Astrocyte (in vitro differentiated cells and primary cell): ENCODE data around the gene ARMC9. TPM values are rescaled to one million over a fixed set of nuclear protein-coding genes. Genes with fewer than 3 reads are reported as not detected.

Source experiments
- DNase-seq: peaks from one replicate; pipeline ENCODE4 v3.0.0-alpha.2; 2010; ENCODE audit warnings: low read depth
- FAIRE-seq: peaks from 2 replicates; lab custom pipeline; 2011; peaks lifted over from hg19 to GRCh38; lab: Jason Lieb, UNC
- H2AFZ ChIP-seq: 2 replicates; pipeline ENCODE4 v1.6.0; 2012; ENCODE audit warnings: low read depth, low read length, inconsistent platforms
- H3K27ac ChIP-seq: 2 replicates; pipeline ENCODE4 v1.5.1; 2011; ENCODE audit warnings: low read depth, low read length, inconsistent platforms
- H3K27me3 ChIP-seq: 2 replicates; pipeline ENCODE4 v1.6.0; 2011; ENCODE audit warnings: low read length, inconsistent platforms; ENCODE audit not compliant: insufficient read depth
- H3K36me3 ChIP-seq: 2 replicates; pipeline ENCODE4 v1.5.1; 2011; ENCODE audit warnings: low read length, inconsistent platforms; ENCODE audit not compliant: insufficient read depth
- H3K4me1 ChIP-seq: 2 replicates; pipeline ENCODE4 v1.5.1; 2011; ENCODE audit warnings: low read length, inconsistent platforms; ENCODE audit not compliant: insufficient read depth
- H3K4me2 ChIP-seq: 2 replicates; pipeline ENCODE4 v1.6.0; 2012; ENCODE audit warnings: low read length, inconsistent platforms
- H3K4me3 ChIP-seq: 2 replicates; pipeline ENCODE4 v1.5.1; 2011; ENCODE audit warnings: low read depth, mild to moderate bottlenecking, low read length, inconsistent platforms; ENCODE audit not compliant: insufficient read depth
- H3K79me2 ChIP-seq: 2 replicates; pipeline ENCODE4 v1.6.0; 2012; ENCODE audit warnings: mild to moderate bottlenecking, low read length, inconsistent platforms; ENCODE audit not compliant: insufficient read depth
- H3K9ac ChIP-seq: 2 replicates; pipeline ENCODE4 v1.6.0; 2012; ENCODE audit warnings: mild to moderate bottlenecking, low read length, inconsistent platforms
- H3K9me3 ChIP-seq: 2 replicates; pipeline ENCODE4 v1.5.1; 2012; ENCODE audit warnings: low read depth, mild to moderate bottlenecking, low read length, inconsistent platforms; ENCODE audit not compliant: insufficient read depth
- H4K20me1 ChIP-seq: 2 replicates; pipeline ENCODE4 v1.6.0; 2012; ENCODE audit warnings: low read length, inconsistent platforms; ENCODE audit not compliant: insufficient read depth
- H3K27ac Mint-ChIP-seq: one replicate; pipeline ENCODE4 v1.8.0; 2021; ENCODE audit warnings: mild to moderate bottlenecking, mixed read lengths; ENCODE audit not compliant: unreplicated experiment
- H3K27me3 Mint-ChIP-seq: one replicate; pipeline ENCODE4 v1.8.0; 2021; ENCODE audit warnings: low read depth, mixed read lengths; ENCODE audit not compliant: unreplicated experiment
- H3K36me3 Mint-ChIP-seq: one replicate; pipeline ENCODE4 v1.8.0; 2021; ENCODE audit warnings: low read depth, mixed read lengths; ENCODE audit not compliant: unreplicated experiment
- H3K4me1 Mint-ChIP-seq: one replicate; pipeline ENCODE4 v1.8.0; 2021; ENCODE audit warnings: low read depth, mixed read lengths; ENCODE audit not compliant: unreplicated experiment
- H3K4me3 Mint-ChIP-seq: one replicate; pipeline ENCODE4 v1.8.0; 2021; ENCODE audit warnings: mild to moderate bottlenecking, moderate library complexity, mixed read lengths; ENCODE audit not compliant: unreplicated experiment
- H3K9me3 Mint-ChIP-seq: one replicate; pipeline ENCODE4 v1.8.0; 2021; ENCODE audit warnings: mild to moderate bottlenecking, mixed read lengths; ENCODE audit not compliant: unreplicated experiment
- EZH2 ChIP-seq: IDR thresholded peaks from 2 replicates; pipeline ENCODE4 v1.6.1; 2012; ENCODE audit warnings: mild to moderate bottlenecking, low read length, inconsistent platforms; ENCODE audit not compliant: insufficient read depth
- total RNA-seq: library from RNA; stranded (reverse); gene quantifications from 2 replicates; pipeline ENCODE4 v1.2.1, GENCODE V29; 2021
- TF ChIP-seq, protein P1 (sequence below): IDR thresholded peaks from 2 replicates; pipeline ENCODE4 v1.5.1; 2011; ENCODE audit warnings: low read depth, mild to moderate bottlenecking, inconsistent platforms, low read length, moderate library complexity; ENCODE audit not compliant: insufficient read depth

Gene ARMC9
- total RNA-seq, 1 donor from 2014 or later, result 52.4 TPM

DNA sequence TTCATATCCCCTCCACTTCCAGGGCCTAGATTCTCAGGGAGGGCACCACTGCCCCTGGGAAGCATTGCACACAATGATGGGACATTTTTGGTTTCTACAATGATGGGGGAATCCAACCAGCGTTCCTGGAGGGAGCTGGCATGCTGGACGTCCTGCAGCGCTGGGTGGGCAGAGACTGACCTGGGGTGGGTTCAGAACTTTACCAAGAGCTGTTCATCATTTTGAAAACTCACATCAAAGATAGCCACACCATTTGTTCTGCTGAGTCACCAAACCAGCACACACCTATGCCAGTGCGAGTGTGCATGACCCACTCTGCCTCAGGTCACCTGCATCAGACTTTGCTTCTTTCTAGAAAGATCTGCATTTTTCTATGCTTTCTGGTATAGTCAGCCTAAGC, 14.1 kb upstream of the ARMC9 start:
- Mint-ChIP-seq H3K27me3 (peaks cover 8% of the 10 kb centered on the region), H3K9me3 (peaks cover 4% of the 10 kb centered on the region), H3K36me3 (no peaks in the 10 kb centered on the region), H3K4me3 (no peak overlapping the region), H3K4me1 (peaks cover 9% of the 10 kb centered on the region), H3K27ac (no peak overlapping the region)
- H3K36me3 ChIP-seq, result no peaks in the 10 kb centered on the region
- H2AFZ ChIP-seq, result no peak overlapping the region
- no peaks in the 10 kb centered on the region for H3K9me3 ChIP-seq
- H3K9ac ChIP-seq, result no peak overlapping the region
- H3K4me3 ChIP-seq, result no peak overlapping the region
- H3K4me1 ChIP-seq, result peaks cover 14% of the 10 kb centered on the region
- H4K20me1 ChIP-seq, result no peaks in the 10 kb centered on the region
- DNase-seq (no peak), FAIRE-seq (no peak)
- H3K27ac ChIP-seq, result no peak overlapping the region
- no peaks in the 10 kb centered on the region for H3K79me2 ChIP-seq
- no peaks in the 10 kb centered on the region for H3K27me3 ChIP-seq
- no peak for TF ChIP-seq EZH2
- TF ChIP-seq, protein P1, sequence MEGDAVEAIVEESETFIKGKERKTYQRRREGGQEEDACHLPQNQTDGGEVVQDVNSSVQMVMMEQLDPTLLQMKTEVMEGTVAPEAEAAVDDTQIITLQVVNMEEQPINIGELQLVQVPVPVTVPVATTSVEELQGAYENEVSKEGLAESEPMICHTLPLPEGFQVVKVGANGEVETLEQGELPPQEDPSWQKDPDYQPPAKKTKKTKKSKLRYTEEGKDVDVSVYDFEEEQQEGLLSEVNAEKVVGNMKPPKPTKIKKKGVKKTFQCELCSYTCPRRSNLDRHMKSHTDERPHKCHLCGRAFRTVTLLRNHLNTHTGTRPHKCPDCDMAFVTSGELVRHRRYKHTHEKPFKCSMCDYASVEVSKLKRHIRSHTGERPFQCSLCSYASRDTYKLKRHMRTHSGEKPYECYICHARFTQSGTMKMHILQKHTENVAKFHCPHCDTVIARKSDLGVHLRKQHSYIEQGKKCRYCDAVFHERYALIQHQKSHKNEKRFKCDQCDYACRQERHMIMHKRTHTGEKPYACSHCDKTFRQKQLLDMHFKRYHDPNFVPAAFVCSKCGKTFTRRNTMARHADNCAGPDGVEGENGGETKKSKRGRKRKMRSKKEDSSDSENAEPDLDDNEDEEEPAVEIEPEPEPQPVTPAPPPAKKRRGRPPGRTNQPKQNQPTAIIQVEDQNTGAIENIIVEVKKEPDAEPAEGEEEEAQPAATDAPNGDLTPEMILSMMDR, result no peak
- no peak overlapping the region for H3K4me2 ChIP-seq

DNA sequence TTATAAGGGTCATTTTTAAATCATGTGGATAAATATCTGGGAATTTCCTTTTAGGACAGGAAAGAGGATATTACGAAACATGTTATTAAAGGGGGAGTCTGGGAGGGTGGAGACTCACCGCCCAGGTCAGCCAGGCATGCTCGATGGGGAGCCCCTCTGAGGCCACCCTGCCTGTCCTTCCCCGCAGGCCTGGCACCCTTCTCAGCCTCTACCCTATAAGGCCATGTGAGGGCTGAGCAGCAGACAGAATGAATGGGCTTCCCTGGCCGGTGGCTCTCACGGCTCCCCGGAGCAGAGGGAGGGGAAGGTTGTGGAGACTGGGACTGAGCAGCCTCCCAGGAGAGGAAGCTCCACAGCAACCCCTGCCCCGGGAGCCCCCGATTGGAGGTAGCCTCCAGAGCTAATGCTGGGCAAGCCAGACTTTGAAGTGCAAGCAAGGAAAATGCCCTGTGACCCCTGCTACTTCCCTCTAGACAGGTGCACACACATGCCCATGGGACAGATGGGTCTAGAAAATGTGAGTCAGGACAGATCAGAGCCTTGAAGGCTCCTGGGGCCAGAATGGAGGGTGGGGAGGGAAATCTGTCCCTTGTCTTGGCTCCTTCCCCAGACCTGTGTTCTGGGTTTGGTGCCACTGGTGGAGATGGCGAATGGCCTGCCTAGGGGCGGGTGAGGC, 13.2 kb upstream of the ARMC9 start:
- Mint-ChIP-seq H3K36me3 (no peaks in the 10 kb centered on the region), H3K27ac (no peak overlapping the region), H3K4me1 (peaks cover 5% of the 10 kb centered on the region), H3K27me3 (peaks cover 12% of the 10 kb centered on the region), H3K9me3 (peaks cover 4% of the 10 kb centered on the region), H3K4me3 (no peak overlapping the region)
- H3K27ac ChIP-seq, result no peak overlapping the region
- no peaks in the 10 kb centered on the region for H4K20me1 ChIP-seq
- H3K4me3 ChIP-seq, result no peak overlapping the region
- H3K4me2 ChIP-seq, result no peak overlapping the region
- TF ChIP-seq, protein P1, result no peak
- TF ChIP-seq EZH2, result no peak
- DNase-seq (no peak), FAIRE-seq (no peak)
- H3K27me3 ChIP-seq, result no peaks in the 10 kb centered on the region
- no peak overlapping the region for H2AFZ ChIP-seq
- peaks cover 10% of the 10 kb centered on the region for H3K4me1 ChIP-seq
- H3K9me3 ChIP-seq, result no peaks in the 10 kb centered on the region
- no peaks in the 10 kb centered on the region for H3K36me3 ChIP-seq
- H3K9ac ChIP-seq, result no peak overlapping the region
- no peaks in the 10 kb centered on the region for H3K79me2 ChIP-seq

DNA sequence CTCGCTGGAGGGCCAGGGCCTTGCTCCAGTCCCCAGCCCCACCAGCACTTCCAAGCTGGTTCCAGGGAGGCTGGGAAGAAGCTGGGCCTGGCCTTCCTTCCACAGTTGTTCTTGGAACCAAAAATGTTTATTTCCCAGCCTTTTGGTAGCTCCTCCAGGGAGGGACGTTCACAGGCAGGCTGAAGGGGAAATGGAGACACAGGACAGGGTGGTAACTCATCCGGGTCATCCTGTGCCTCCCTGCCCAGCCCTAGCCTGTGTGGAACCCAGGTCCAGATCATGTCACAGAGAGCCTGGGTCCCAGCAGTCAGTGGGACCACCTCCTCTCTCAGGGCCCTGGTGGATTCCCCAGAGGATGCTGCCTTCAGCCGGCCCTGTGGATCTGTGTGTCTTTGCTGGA, 12.5 kb upstream of the ARMC9 start:
- H4K20me1 ChIP-seq, result no peaks in the 10 kb centered on the region
- Mint-ChIP-seq H3K4me3 (no peak overlapping the region), H3K36me3 (no peaks in the 10 kb centered on the region), H3K27me3 (peaks cover 12% of the 10 kb centered on the region), H3K27ac (no peak overlapping the region), H3K4me1 (peaks cover 3% of the 10 kb centered on the region), H3K9me3 (peaks cover 4% of the 10 kb centered on the region)
- H3K4me2 ChIP-seq, result no peak overlapping the region
- H3K9me3 ChIP-seq, result no peaks in the 10 kb centered on the region
- TF ChIP-seq, protein P1, result no peak
- TF ChIP-seq EZH2, result no peak
- no peak for DNase-seq
- FAIRE-seq, result no peak
- no peak overlapping the region for H2AFZ ChIP-seq
- no peak overlapping the region for H3K27ac ChIP-seq
- no peaks in the 10 kb centered on the region for H3K27me3 ChIP-seq
- no peaks in the 10 kb centered on the region for H3K36me3 ChIP-seq
- no peak overlapping the region for H3K4me3 ChIP-seq
- peaks cover 16% of the 10 kb centered on the region for H3K4me1 ChIP-seq
- H3K79me2 ChIP-seq, result no peaks in the 10 kb centered on the region
- no peak overlapping the region for H3K9ac ChIP-seq
